Body of pancreas (tissue), 4 donors: ENCODE data around the gene CRACR2A.

Source experiments
- CTCF ChIP-seq, 7 experiments: fragments of 450-650 bp in 4 of 7; fragments of 200-600 bp in 3 of 7; sonication (generic) in 3 of 7; IDR thresholded peaks; one replicate each; pipeline ENCODE4 v1.5.1; 2016 to 2019; ENCODE audit warnings: antibody characterized with exemption in 7 of 7
- POLR2A ChIP-seq, 3 donors: fragments of 450-650 bp; IDR thresholded peaks; one replicate each; pipeline ENCODE4 v1.6.1; 2016; ENCODE audit warnings: antibody characterized with exemption in 3 of 3, mild to moderate bottlenecking in 2 of 3

- TF ChIP-seq CTCF (IDR thresholded peaks at IDR 0.05) = no peak
- no peak for TF ChIP-seq POLR2A (IDR thresholded peaks at IDR 0.05)
Observed at GRCh38 chr12:3722368-3722767, 30.5 kb downstream of the CRACR2A start.
